AG10803 (cell line): ENCODE measurements around the gene MKNK2.

ENCODE experiments used
- DNase-seq: peaks from one replicate; pipeline ENCODE4 v3.0.0; 2010; ENCODE audit warnings: low read depth
- H3K4me3 ChIP-seq: 2 replicates; pipeline ENCODE4 v1.5.1; 2011; ENCODE audit warnings: mild to moderate bottlenecking, low read length, control low read depth
- CTCF ChIP-seq: conservative IDR thresholded peaks from 2 replicates; pipeline ENCODE4 v1.5.1; 2011; ENCODE audit warnings: mild to moderate bottlenecking, low read length, control low read depth, inconsistent platforms

Gene MKNK2

GRCh38 chr19:2084993-2085720, 34.1 kb upstream of the MKNK2 start:
- TF ChIP-seq CTCF = no peak
- peak; percentile 65 for DNase-seq
- H3K4me3 ChIP-seq = no peak overlapping the region

- no peak overlapping the region for H3K4me3 ChIP-seq
These were observed 32.3 kb upstream of the MKNK2 start for GRCh38 chr19:2083174-2083854.

GRCh38 chr19:2081873-2082810, 31.1 kb upstream of the MKNK2 start:
- H3K4me3 ChIP-seq = no peak overlapping the region

More at GRCh38 chr19:2083174-2083854, 32.3 kb upstream of the MKNK2 start:
- TF ChIP-seq CTCF = no peak
- DNase-seq = no peak

GRCh38 chr19:2080336-2080988, 29.4 kb upstream of the MKNK2 start:
- H3K4me3 ChIP-seq = no peak overlapping the region
- no peak for DNase-seq
- no peak for TF ChIP-seq CTCF

More at GRCh38 chr19:2081873-2082810, 31.1 kb upstream of the MKNK2 start:
- no peak for TF ChIP-seq CTCF
- DNase-seq = no peak

- DNase-seq = no peak
- no peak for TF ChIP-seq CTCF
- no peak overlapping the region for H3K4me3 ChIP-seq
These were observed 28.8 kb upstream of the MKNK2 start for GRCh38 chr19:2079865-2080301.

GRCh38 chr19:2079076-2079864, 28.2 kb upstream of the MKNK2 start:
- DNase-seq = no peak
- no peak for TF ChIP-seq CTCF
- H3K4me3 ChIP-seq = no peak overlapping the region
